NCI-H1105 treated with DMSO at 0.1 percent for 48 hours (cell line): ENCODE results near the gene OR5AC2.
A peak's percentile ranks its signal among the peaks of the same experiment; 100 is the strongest.

ENCODE experiments used
- DNase-seq: peaks from one replicate; lab custom pipeline; 2025; lab: John Stamatoyannopoulos, UW

The OR5AC2 gene, protein sequence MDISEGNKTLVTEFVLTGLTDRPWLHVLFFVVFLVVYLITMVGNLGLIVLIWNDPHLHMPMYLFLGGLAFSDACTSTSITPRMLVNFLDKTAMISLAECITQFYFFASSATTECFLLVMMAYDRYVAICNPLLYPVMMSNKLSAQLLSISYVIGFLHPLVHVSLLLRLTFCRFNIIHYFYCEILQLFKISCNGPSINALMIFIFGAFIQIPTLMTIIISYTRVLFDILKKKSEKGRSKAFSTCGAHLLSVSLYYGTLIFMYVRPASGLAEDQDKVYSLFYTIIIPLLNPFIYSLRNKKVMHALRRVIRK

DNA sequence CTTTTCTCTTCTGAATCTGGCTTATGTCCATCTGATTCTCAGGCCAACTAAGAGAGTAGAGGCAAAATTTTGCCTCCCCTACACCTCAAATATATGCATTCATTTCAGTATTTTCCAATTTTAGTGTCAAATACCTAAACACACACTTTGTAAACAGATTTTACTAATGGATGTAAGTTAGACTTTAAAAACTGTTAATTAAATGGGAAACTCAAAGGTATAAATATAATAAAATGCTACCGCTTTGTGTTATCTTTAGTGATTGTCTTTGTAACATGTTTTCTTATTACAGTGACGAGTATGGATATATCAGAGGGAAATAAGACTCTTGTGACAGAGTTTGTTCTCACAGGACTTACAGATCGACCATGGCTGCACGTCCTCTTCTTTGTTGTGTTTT, at the start of gene OR5AC2:
Gene OR5AC2 (plus strand): TSS at position 301 of the 400 bp plus-strand sequence. CDS start 0 bp downstream, at position 301.
- no peak for DNase-seq

DNA sequence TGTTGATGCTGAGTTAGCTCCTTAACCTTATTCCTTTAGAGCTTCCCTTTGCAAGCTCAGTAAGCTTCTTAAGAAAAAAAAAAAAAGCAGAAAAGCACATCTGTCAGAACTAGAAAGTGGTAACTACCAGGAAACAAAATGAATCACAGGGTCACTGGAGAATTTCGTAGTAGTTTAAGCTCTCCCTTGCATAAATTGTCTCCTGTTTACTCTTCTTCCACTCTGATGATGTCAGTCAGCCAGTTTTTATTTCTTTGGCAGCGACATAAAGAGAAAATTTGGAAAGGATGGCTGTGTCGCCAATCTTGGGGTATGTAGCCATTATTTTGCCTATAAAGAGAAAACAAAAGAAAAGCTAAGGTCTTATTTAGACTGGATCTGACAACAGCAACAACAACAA, 48.7 kb upstream of the OR5AC2 start:
- DNase-seq, result peak; percentile 12

DNA sequence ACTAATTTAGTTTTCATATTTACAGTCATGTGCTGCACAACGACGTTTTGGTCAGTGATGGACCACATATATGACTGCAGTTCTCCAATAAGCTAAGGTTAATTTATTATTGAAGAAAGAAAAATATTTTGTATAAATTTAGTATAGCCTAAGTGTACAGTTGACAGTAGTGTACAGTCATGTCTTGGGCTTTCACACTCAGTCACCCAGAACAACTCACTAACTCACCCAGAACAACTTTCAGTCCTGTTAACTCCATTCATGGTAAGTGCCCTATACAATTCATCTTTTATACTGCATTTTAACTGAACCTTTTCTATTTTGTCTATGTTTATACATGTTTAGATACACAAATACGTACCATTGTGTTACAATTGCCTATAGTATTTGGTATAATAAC, 48.1 kb upstream of the OR5AC2 start:
- DNase-seq, result no peak

DNA sequence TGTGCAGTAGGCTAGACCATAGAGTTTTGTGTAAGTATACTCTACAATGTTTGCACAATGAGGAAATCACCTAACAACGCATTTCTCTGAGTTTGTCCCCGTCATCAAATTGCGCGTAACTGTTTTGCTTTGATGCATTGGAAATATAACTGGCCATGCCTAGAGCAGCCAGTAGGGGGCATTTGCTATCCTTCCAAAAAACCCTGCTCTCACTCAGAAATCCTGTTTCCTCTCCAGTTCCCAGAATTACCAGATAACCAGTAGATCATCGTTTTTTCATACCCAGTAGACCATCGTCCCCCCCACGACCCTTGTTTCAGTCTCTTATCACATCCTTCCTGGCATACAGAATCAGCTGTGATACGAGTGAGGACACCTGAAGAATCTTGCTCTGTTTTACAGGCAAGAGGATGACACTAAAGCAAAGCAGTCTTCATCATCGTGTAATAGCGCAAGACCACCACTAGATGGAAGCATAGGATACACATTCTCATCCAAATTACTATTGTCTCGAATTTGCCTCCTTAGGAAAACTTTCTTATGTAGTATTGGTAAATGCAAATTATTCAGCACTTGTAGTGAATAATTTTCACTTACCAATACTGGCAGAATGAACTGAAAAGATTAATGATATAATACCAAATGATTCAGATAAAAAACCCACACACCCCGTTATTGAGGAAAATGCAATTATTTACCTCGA, 47.5 kb upstream of the OR5AC2 start:
- DNase-seq, result peak; percentile 88

DNA sequence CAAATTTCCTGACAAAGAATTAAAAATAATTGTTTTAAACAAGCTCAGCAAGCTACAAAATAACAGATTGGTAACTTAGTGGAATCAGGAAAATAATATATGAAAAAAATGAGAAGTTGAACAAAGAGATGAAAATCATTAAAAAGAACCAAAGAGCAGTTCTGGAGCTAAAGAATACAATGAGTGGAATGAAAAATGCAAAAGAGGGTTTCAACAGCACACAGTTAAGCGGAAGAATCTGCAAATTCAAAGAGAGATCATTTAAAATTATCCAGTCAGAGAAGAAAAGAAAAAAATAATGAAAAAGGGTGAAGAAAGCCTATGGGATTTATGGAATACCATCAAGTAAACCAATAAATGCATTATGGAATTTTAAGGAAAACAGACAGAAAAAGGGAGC, 45.6 kb upstream of the OR5AC2 start:
- DNase-seq, result no peak

DNA sequence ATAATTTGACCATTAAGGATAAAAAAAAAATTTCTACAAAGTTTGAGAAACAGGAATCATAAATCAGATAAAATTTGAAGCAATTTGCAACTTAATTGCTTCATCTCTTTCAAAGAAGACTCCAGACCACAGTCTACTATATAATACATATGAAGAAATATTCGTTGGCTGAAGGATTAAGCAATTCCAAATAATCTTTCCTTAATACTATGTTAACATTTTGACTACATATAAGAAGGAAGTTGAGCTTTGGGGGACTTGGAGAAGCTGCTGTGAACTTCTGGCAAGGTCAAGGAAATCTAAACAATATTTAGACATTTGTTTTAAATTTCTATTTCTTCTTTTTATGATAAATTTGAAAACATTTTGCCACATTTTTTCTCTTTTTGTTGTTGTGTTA, 38.4 kb upstream of the OR5AC2 start:
- no peak for DNase-seq

DNA sequence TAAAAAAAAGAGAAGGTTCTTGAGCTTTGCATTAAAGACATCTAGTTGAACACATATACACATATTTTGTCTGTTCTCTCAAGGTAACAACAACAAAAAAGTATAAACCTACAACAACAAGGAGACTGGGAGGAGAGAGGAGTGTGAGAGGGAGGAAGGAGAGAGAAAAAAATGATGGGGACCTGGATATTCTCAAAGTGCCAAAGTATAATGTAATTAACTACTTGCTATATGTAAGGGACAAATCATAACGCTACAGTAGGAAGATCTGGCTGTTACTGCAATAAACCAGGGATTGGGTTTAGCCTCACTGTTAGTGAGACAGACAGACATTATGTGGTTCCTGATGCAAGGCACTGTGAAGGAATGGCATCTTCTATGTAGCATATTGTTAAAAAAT, 37.7 kb upstream of the OR5AC2 start:
- DNase-seq, result no peak

DNA sequence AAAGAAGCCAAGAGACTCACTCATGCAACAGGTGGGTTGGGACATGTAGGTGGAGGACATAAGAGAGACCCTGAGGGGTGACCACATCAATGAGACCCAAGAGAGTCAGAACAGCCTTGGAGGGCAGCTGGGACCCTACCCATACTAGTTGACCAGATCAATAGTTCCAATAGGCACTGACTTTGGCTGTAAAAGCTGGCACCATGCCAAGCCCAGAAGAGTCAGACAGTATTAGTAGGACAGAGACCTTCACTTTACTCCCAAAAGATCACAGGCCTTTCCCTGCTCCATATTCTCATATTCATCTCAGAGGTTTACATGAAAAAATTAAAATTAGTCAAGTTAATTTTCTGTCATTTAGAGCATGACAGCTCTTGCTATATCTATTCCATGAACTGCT, 30.9 kb upstream of the OR5AC2 start:
- no peak for DNase-seq

DNA sequence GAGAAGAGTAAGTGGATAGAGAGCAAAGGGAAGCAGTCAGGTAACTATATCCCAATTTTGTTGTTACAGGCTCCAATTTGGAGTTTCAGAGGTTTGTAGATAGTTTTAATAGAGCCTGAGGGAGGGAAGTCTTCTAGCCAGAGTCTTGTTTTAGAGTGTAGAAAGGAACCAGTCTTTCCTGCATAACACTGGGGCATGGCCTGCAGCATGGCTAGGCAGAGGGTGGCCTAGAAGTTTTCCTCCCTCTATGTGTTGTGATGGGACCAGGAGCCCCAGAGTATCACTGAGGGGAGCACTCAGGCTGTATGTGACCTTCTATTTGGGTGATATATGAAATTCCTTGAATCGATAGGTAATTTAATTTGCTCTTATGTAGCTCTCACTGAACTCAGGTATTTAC, 29.3 kb upstream of the OR5AC2 start:
- DNase-seq, result no peak

DNA sequence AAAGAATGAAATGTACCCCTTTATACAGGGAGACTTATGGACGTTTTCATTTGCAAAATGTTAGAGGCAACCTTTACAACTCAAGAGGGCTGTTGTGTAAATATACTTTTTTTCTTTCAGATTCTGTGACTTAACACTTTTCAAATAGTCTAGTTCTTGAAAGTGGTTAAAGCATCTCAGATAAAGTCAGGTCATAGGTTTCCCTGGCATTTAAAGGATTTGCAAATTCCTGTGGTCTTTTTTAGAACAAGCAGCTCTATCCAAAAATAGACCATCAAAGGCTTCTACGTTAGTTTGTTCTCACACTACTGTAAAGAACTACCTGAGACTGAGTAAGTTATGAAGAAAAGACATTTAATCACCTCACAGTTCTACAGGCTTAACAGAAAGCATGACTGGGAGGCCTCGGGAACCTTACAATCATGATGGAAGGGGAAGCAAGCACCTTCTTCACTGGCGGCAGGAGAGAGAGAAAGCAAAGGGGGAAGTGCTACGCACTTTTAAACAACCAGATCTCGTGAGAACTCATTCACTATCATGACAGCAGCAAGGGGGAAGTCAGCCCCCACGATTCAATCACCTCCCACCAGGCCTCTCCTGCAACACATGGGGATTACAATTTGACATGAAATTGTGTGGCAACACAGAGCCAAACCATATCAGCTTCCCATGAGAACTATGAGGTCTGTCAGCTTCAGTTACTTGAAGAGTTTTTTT, 28.6 kb upstream of the OR5AC2 start:
- no peak for DNase-seq

DNA sequence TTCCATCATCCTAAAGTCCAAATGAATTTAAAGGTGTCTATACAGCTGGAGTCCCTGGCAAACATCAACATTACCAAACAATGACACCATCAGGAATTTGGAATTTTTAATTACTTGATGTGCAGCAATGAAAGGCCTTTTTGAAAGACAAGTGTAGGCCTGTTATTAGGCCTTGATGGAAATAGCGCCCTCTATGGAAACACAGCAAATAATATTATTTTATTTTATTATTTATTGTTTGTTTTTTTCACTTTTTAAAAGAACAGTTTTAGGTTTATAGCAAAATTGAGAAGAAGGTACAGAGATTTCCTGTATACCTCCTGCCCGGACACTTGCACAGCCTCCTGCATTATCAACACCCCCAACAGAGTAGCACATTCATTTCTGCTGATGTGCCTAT, 18.1 kb upstream of the OR5AC2 start:
- DNase-seq, result no peak

DNA sequence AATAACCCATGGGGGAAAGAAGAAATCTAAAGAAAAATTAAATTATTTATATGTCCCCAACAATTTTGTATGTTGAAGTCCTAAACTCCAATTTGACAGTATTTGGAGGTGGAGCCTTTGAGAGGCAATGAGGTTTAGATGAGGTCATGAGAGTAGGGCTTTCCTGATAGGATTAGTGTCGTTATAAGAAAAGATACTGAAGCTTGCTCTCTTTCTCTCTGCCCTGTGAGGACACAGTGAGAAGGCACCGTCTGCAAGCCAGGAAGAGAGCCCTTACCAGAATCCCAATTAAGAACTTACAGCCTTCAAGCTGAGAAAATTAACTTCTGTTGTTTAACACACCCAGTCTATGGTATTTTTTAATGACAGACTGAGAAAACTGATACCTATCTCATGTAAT, 16.1 kb upstream of the OR5AC2 start:
- DNase-seq, result no peak

DNA sequence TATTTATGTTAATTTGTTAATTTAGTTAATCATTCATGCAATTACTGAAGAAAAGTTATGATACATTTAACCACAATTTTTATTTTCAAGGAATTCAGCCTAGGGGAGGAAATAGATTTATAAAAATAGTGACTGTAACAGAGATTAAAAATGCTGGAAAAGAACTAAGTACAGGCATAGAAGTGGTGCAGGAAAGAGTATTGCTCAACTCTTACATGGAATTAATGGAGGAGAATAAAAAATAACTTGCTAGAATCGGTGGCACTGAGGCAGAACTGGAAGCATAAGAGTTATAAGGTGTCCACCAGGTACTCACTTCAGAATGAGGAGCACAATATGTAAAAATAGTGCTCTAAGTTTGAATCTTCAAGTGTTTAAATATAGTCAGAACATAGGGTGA, 13.5 kb upstream of the OR5AC2 start:
- no peak for DNase-seq

DNA sequence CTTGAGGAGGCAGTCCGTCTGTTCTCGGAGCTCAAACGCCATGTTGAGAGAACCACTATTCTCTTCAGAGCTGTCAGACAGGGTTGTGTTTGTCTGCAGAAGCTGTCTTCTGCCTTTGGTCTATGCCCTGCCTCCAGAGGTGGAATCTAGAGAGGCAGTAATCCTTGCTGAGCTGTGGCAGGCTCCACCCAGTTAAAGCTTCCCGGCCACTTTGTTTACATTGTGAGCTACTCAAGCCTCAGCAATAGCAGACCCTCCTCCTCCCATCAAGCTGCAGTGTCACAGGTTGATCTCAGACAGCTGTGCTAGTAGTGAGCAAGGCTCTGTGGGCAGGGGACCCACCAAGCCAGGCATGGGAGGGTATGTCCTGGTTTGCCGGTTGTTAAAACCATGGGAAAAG, 8.9 kb downstream of the OR5AC2 start:
- peak; percentile 29 for DNase-seq

DNA sequence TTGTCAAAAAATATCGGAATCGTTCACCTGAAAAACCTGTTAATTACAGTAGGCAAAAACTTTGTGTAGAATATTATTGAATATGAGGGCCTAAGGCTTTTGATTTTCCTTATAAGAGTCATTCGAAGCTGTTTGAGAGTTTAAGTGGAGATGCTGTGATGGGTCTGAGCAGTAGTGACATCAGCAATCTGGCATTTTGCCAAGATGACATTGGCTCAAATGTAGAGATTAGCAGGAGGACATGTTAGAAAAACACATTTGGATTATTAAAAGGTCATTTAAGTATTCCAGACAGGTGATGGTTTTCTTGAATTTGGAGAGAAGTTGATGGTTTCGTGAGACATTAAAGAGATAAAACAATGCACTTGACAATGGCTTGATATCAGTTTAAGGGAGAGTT, 12.9 kb downstream of the OR5AC2 start:
- DNase-seq, result no peak

DNA sequence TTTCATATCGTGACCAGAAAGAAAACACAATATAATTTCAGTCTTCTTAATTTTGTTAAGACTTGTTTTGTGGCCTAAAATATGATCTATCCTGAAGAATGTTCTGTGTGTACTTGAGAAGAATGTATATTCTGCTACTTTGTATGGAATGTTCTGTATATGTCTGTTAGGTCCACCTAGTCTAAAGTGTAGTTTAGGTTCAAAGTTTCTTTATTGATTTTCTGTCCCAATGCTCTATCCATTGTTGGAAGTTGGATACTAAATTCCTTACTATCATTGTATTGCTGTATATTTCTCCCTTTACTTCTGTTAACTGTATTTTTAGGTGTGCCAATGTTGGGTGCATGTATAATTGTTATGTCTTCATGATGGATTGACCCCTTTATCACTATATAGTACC, 21.2 kb downstream of the OR5AC2 start:
- no peak for DNase-seq

DNA sequence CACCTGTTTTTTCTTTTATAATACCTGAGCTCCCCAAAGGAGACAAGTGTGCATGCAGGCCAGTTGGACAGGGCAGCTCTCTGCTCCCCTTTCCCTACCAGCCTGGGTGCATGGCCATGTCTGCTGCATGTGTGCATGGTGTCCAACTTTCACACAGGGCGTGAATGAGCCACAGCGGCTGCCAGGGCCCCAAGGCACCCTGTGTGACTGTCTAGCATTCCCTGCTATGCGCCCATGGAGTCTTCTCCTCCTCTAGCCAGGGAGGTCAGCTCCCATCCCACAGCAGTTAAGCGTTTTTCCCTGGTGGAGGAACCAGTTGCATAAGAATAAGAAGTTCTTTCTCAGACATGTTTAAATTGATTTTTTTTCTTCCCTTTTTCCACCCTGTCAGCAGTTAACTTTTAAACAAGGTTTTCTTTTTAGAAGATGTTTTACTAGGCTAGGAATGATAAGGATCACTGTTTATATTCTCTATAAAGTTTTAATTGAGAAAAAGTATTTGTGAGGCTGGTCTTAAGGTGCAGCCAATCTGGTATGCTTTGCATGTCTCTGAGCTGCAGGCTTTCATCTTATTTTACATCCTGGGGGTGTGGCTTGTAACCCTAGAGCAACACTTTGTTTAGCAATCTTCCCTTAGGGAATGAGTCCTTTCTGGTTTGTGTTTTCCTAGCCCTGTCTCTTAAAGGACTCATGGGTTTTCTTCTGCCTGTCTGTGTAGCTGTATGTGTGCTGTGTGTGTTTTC, 23.0 kb downstream of the OR5AC2 start:
- DNase-seq, result no peak

DNA sequence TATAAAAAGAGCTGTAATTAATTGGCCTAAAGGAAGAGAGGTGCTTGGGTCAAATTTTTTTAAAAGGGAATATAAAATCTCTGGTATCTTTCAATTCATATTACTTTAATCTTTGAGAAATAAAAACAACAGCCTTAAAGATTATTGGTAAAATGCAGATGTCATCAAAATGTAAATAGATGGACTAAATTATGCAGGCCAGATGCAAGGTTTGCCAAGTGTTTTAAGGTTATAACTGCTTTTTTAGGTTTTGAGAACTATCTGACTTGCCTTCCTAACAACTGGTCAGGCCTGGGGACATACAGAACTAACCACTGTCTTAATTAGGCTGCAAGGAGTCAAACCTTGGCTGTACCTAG, 23.6 kb downstream of the OR5AC2 start:
- DNase-seq, result no peak

DNA sequence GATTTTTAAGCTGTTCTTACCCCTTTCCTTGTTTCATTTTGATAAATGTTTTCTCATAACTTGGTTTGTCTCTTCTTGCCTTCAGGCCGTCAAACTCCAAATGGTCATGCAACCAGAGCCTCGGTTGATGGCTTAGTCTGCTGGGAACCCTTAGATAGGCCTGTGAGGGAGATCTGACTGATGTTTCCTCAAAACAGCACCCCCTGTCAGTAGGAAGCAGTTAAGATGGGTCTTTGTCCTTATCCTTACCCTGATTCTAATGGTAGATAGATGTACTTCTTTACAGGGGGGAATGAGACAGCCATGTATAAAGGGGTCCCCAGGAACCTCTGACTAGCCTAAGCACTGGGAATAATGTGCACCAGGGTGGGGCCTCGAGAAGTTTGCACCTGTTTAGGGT, 27.3 kb downstream of the OR5AC2 start:
- no peak for DNase-seq

DNA sequence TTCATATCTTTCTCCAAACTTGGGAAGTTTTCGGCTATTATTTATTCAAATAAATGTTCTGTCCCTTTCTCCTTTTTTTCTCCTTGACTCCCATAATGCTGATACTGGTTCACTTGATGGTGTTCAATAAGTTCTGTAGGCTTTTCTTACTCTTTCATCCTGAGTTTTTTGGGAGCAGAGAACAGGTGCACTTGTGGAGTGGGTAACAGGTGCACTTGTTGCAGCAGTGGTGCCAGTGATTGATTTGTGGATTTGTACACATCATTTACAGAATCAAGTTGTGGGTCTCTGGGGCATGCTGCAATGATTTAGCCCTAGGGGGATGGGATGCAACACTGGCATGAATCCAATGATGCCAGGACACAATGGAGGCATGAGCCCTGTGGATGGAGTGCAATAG, 28.7 kb downstream of the OR5AC2 start:
- DNase-seq, result no peak

DNA sequence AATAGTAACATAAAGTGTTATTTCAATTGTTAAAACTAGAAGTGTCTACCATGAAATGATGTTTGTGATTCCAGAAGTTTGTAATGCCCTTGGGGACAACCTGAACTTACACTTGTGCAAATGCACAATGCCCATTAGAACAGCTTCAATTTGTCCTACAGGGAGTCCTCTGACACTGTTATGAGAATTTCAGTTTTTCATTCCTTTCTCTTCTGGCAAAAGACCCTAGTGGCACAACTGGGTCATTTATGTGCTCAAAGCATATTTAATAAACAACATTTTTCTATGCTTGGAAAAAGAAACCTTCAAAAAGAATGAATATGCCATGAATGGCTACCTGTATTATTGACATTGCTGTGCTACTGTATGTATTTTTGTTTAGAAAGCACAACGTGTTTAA, 43.4 kb downstream of the OR5AC2 start, which contains the start of gene OR5H1:
Gene OR5H1 (plus strand): TSS at position 301 of the 400 bp plus-strand sequence. CDS start 1,977 bp downstream, outside the sequence.
- no peak for DNase-seq

DNA sequence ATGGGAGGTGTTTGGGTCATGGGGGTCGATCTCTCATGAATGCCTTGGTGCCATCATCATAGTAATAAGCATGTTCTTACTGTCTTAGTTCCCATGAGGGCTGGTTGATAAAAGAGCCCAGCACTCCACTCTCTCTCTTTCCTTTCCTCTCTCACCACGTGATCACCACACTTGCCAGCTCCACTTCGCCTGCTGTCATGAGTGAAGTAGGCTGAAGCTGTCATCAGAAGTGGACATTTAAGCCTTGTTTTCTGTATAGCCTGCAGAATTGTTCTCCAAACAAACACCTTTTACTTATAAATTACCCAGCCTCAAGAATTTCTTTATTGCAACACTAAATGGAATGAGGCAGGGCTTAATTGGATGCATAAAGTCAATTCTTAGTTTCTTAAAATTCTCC, 49.7 kb downstream of the OR5AC2 start:
- peak; percentile 7 for DNase-seq
